HCT116 (cell line): Measurements from ENCODE around the gene IL23A.

Source experiments
- CTCF ChIP-seq, 3 experiments: fragments of 200-600 bp in 1 of 3; sonication (generic) in 1 of 3; IDR thresholded peaks in 2 of 3; conservative IDR thresholded peaks in 1 of 3; 2 replicates each; pipeline ENCODE4 v1.5.1; 2012 to 2017; ENCODE audit warnings: low read depth in 2 of 3, low read length in 2 of 3, antibody characterized with exemption in 1 of 3, borderline replicate concordance in 1 of 3, control low read depth in 1 of 3, mild to moderate bottlenecking in 1 of 3, mixed read lengths in 1 of 3, mixed run types in 1 of 3, moderate library complexity in 1 of 3; ENCODE audit not compliant: insufficient read depth in 1 of 3
- YY1 ChIP-seq: IDR thresholded peaks from 2 replicates; pipeline ENCODE4 v1.6.1; 2011; ENCODE audit warnings: low read length, low read depth, moderate library complexity, mild to moderate bottlenecking; ENCODE audit not compliant: insufficient replicate concordance; ENCODE audit errors: extremely low read depth

DNA sequence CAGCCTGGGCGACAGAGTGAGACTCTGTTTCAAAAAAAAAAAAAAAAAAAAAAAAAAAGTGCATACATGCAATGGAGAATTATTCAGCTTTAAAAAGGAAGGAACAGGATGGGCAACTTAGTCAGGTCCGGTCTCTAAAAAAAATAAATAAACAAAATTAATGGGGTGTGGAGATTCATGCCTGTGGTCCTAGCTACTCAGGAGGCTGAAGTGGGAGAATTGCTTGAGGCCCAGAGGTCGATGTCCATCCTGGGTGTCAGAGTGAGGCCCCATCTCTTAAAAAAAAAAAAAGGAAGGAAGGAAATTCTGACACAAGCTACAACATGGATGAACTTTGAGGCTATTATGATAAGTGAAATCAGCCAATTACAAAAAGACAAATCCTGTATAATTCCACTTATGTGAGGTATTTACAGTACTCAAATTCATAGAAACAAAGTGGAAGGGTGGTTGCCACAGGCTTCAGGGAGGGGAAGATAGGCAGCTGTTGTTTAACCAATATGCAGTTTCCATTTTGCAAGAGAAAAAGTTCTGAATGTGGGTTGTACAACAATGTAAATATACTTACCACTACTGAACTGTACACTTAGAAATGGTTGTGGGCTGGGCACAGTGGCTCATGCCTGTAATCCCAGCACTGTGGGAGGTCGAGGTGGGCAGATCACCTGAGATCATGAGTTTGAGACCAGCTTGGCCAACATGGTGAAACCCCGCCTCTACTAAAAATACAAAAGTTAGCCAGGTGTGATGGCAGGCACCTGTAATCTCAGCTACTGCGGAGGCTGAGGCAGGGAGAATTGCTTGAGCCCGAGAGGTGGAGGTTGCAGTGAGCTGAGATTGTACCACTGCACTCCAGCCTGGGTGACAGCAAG is 36.3 kb downstream of the IL23A start:
- TF ChIP-seq CTCF (IDR thresholded peaks at IDR 0.05 in 2 of 3, conservative IDR thresholded peaks at IDR 0.05 in 1 of 3; ENCODE audit: borderline replicate concordance in 1 of 3, insufficient read depth in 1 of 3, low read depth in 2 of 3, low read length in 2 of 3) (no peak), YY1 (no peak)
